Naive B cell (primary cell): ENCODE results near the gene TNFAIP8L1. TPM values are rescaled to one million over a fixed set of nuclear protein-coding genes. Genes with fewer than 3 reads are reported as not detected.
"Not testable (repeated sequence)": the region's sequence is repeated elsewhere in the genome, so short reads cannot be mapped to it uniquely, and the experiment has no call there.

Source experiments
- ATAC-seq, 2 donors: fragments of 150-1000 bp; cut with Tn5 transposase; 2 replicates each; pipeline ENCODE4 v1.10.0; 2021; ENCODE audit warnings: low read depth in 2 of 2, mild to moderate bottlenecking in 2 of 2, moderate library complexity in 2 of 2
- DNase-seq: peaks from one replicate; pipeline ENCODE4 v3.0.0; 2022
- H3K27ac Mint-ChIP-seq, 6 donors: one replicate each; pipeline ENCODE4 v1.8.0; 2020 to 2022; ENCODE audit warnings: mild to moderate bottlenecking in 6 of 6, mixed read lengths in 6 of 6, moderate library complexity in 5 of 6, inconsistent platforms in 2 of 6
- H3K27me3 Mint-ChIP-seq, 3 donors: one replicate each; pipeline ENCODE4 v1.8.0; 2021 to 2022; ENCODE audit warnings: mixed read lengths in 3 of 3, mild to moderate bottlenecking in 1 of 3
- H3K36me3 Mint-ChIP-seq, 2 donors: one replicate each; pipeline ENCODE4 v1.8.0; 2020 to 2022; ENCODE audit warnings: mixed read lengths in 2 of 2, inconsistent platforms in 1 of 2, mild to moderate bottlenecking in 1 of 2
- H3K4me1 Mint-ChIP-seq, 3 donors: one replicate each; pipeline ENCODE4 v1.8.0; 2020 to 2022; ENCODE audit warnings: mixed read lengths in 3 of 3, inconsistent platforms in 1 of 3, mild to moderate bottlenecking in 1 of 3, moderate library complexity in 1 of 3
- H3K4me3 Mint-ChIP-seq, 8 donors: one replicate each; pipeline ENCODE4 v1.8.0; 2020 to 2022; ENCODE audit warnings: mild to moderate bottlenecking in 8 of 8, mixed read lengths in 8 of 8, moderate library complexity in 8 of 8, inconsistent platforms in 2 of 8
- H3K9me3 Mint-ChIP-seq, 7 donors: one replicate each; pipeline ENCODE4 v1.8.0; 2020 to 2022; ENCODE audit warnings: mixed read lengths in 7 of 7, mild to moderate bottlenecking in 5 of 7, inconsistent platforms in 2 of 7, moderate library complexity in 1 of 7
- polyA plus RNA-seq, 6 donors: library from polyadenylated mRNA; unstranded; fragments of 300-500 nt; fragmentation: Illumina TruSeq; gene quantifications; one replicate each; pipeline ENCODE4 v1.2.3, GENCODE V29; 2021; ENCODE audit warnings: low read depth in 6 of 6

Gene TNFAIP8L1
- polyA plus RNA-seq, 6 donors from 2014 or later, result 4.7 to 14.2 (median 8.0) TPM

DNA sequence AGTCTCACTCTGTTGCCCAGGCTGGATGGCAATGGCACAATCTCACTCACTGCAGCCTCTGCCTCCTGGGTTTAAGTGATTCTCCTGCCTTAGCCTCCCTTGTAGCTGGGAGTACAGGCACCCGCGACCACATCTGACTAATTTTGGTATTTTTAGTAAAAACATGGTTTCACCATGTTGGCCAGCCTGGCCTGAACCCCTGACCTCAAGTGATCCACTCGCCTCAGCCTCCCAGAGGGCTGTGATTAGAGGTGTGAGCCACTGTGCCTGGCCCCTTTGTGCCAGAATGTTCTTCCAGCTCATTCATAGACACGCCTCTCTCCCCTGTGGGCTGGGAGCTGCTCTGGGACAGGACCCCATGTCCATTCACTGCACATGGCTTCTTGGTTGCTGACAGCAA lies 21.7 kb downstream of the TNFAIP8L1 start:
- H3K27ac Mint-ChIP-seq, result peak overlapping the region in 3 of 6 donors; percentile 43 to 80 (median 64)
- peaks cover 2 to 12% (median 6%) of the 10 kb centered on the region in 3 donors for H3K4me1 Mint-ChIP-seq
- no peak for DNase-seq
- no peaks in the 10 kb centered on the region for H3K27me3 Mint-ChIP-seq
- H3K9me3 Mint-ChIP-seq, result no peaks in the 10 kb centered on the region
- no peak for ATAC-seq
- H3K36me3 Mint-ChIP-seq, result peaks cover 4 to 7% of the 10 kb centered on the region in 2 donors
- H3K4me3 Mint-ChIP-seq, result no peak overlapping the region

DNA sequence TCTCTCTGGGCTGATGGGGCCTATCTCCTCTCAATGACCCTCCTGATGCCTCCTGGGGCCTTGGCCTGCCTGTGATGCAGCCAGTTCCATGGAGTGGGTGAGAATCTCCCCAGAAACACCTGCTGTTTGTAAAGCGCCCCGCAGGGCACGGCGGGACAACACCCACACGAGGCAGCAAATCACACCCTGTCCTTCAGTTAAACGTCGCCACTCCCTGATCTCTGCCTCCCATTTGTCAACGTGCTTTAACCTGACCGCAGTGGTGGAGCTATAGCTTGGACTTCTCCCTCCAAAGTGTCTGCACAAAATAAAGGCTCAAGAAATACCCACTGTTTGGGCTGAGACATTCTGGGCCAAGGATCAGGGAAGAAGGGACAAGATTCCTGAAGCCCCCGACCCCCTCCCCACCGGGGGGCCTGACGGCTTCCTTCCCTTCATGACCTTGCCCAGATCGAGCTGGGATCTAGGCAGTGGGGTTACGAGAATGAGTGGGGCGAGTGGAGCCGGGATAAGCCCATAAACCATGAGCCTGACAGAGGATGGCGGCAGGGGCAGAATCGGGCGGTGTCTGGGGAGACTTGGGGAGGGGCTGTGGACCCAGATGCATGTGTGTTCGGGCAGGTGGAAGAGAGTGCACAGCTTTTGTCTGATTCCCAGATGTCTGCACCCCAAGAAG lies 22.8 kb downstream of the TNFAIP8L1 start:
- Mint-ChIP-seq H3K4me3 (no peak overlapping the region), H3K4me1 (peaks cover 4 to 12% (median 6%) of the 10 kb centered on the region in 3 donors), H3K27me3 (no peaks in the 10 kb centered on the region), H3K36me3 (peaks cover 4 to 7% of the 10 kb centered on the region in 2 donors), H3K27ac (peak overlapping the region in 2 of 6 donors; percentile 41 to 43), H3K9me3 (no peaks in the 10 kb centered on the region)
- no peak for DNase-seq
- ATAC-seq, result no peak

DNA sequence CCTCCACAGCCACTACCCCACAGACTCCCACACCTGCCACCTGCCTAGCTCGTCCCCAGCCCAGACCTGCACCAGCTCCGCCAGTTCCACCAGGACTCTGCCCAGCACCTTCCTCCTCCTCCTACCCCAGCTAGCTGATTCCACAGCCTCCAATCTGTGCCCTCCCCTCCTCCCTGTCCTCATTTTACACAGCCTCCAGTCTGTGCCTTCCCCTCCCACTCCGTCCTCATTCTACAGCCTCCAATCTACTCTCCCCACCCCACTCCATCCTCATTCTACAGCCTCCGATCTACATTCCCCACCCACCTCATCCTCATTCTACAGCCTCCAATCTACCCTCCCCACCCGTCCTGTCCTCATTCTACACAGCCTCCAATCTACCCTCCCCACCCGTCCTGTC lies 23.5 kb downstream of the TNFAIP8L1 start:
- Mint-ChIP-seq H3K4me3 (no peak overlapping the region), H3K27ac (peak overlapping the region in 1 of 6 donors; percentile 41), H3K36me3 (peaks cover 4 to 7% of the 10 kb centered on the region in 2 donors), H3K27me3 (no peaks in the 10 kb centered on the region), H3K4me1 (peaks cover 6 to 12% (median 8%) of the 10 kb centered on the region in 3 donors), H3K9me3 (no peaks in the 10 kb centered on the region)
- DNase-seq (no peak), ATAC-seq (no peak)

DNA sequence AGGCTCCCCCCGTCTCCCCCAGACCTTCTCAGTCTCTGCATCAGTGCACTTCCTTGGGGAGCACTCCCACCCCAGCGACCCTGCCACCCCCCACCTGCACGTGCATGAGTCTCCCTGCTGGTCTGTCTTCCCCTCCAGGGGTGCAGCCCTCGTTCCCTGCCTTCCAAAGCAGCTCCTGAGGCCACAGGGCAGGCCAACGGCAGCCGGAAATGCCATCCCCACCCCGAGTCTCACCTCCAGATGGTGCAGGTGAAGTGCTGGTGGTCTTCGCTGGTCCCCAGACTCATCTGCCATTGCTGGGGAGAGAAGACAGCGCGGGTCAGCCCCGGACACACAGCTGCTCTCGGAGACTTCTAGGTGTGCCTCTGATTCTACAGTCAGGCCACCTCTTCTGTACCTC lies 25.3 kb downstream of the TNFAIP8L1 start:
- H3K27me3 Mint-ChIP-seq, result no peaks in the 10 kb centered on the region
- H3K9me3 Mint-ChIP-seq, result no peaks in the 10 kb centered on the region
- ATAC-seq (no peak), DNase-seq (no peak)
- no peak overlapping the region for H3K4me3 Mint-ChIP-seq
- H3K4me1 Mint-ChIP-seq, result peaks cover 9 to 26% (median 25%) of the 10 kb centered on the region in 3 donors
- no peak overlapping the region for H3K27ac Mint-ChIP-seq
- H3K36me3 Mint-ChIP-seq, result peaks cover 3 to 4% of the 10 kb centered on the region in 2 donors

DNA sequence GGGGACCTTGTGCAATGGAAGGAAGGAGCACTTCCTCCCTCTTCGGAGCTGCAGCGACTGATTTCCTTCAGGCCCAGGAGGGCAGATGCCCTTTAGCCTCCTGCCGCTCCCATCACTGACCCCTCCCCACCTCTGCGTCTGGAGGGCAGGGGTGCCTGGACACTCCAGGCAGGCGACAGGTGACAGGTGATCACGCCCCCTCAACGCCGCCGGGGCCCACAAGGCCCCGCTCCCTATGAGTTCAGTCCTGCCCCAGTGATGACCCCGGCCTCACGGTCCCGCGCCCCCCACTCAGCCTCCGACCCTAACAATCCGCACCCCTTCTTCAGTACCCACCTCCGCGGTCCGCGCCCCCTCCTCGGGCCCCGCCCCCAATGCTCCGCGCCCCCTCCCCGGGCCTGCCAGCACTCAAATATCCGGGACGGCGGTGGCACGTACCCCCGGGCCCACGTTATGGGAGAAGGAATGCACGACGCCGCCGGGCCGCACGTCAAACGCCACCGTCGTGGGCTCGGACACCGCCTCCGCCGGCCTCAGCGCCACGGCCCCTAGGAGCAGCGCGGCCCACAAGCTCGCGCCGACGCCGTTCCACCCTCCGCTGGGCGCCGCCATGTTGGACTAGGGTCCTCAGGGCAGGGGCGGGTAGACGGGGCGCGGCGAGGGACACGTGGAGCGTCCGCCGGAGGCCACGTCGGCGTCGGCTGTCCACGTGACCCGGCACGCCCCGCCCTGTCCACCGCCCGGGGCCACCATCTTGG lies 30.6 kb downstream of the TNFAIP8L1 start, which contains the start of gene MYDGF:
MYDGF (minus strand) TSS at position 620 of the 758 bp plus-strand sequence; CDS start at position 612, 8 bp downstream.
- peak; percentile 98 to 99 for ATAC-seq
- Mint-ChIP-seq H3K9me3 (no peaks in the 10 kb centered on the region), H3K27ac (peak within 1 kb of the TSS; percentile 28 to 91 (median 82)), H3K36me3 (no peaks in the 10 kb centered on the region), H3K27me3 (no peaks in the 10 kb centered on the region), H3K4me1 (peaks cover 7 to 27% (median 21%) of the 10 kb centered on the region in 3 donors), H3K4me3 (peak within 1 kb of the TSS; percentile 84 to 96 (median 89))
- peak; percentile 89 for DNase-seq

DNA sequence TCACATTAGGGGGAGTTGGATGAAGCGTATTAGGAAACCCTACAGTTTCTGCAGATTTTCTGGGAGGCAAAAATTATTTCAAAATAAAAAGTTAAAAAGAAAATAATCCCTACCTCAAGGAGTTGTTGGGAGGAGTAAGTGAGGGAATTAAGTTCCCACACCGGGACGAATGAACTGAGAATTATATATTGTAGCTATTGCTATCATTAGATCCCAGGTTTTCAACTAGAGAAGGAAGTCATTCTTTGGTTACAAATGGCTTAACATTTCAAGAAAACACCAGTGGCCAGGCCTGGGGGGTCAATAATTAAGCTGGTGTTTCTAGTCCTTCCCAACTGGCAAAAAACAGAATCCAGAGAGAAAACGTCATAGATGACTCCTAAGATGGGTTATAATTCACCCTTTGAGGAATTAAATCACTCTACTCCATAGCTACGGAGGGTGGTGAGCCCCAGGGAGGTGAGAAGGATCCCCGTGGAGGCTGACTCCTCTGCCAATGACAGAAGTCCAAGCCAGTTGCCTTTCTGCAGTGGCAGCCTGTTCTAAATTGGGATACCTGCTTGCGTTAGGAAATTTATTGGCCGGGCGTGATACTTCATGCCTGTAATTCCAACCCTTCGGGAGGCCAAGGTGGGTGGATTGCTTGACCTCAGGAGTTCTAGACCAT lies 32.0 kb downstream of the TNFAIP8L1 start:
- H3K9me3 Mint-ChIP-seq, result no peaks in the 10 kb centered on the region
- no peaks in the 10 kb centered on the region for H3K36me3 Mint-ChIP-seq
- ATAC-seq (no peak), DNase-seq (no peak)
- H3K27ac Mint-ChIP-seq, result peak overlapping the region in 1 of 6 donors; percentile 90
- H3K4me3 Mint-ChIP-seq, result peak overlapping the region in 7 of 8 donors; percentile 30 to 89 (median 69)
- H3K27me3 Mint-ChIP-seq, result no peaks in the 10 kb centered on the region
- H3K4me1 Mint-ChIP-seq, result peaks cover 7 to 25% (median 19%) of the 10 kb centered on the region in 3 donors

DNA sequence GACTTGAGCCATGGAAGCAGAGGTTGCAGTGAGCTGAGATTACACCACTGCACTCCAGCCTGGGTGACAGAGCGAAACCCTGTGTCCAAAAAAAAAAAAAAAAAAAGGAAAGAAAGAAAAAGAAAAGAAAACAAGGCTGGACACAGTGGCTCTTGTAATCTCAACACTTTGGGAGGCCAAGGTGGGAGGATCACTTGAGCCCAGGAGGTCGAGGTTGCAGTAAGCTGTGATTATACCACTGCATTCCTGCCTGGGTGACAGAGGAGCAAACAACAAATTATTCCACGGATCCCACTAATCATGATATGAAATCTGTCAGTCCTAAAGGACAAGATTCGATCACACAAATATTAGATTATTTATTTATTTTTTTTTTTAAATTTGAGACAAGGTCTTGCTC lies 33.9 kb downstream of the TNFAIP8L1 start:
- Mint-ChIP-seq H3K4me1 (peaks cover 6 to 18% (median 16%) of the 10 kb centered on the region in 3 donors), H3K36me3 (no peaks in the 10 kb centered on the region), H3K27ac (peak overlapping the region in 3 of 6 donors; percentile 31 to 87 (median 81)), H3K27me3 (no peaks in the 10 kb centered on the region), H3K4me3 (no peak overlapping the region), H3K9me3 (no peaks in the 10 kb centered on the region)
- DNase-seq (no peak), ATAC-seq (no peak)

DNA sequence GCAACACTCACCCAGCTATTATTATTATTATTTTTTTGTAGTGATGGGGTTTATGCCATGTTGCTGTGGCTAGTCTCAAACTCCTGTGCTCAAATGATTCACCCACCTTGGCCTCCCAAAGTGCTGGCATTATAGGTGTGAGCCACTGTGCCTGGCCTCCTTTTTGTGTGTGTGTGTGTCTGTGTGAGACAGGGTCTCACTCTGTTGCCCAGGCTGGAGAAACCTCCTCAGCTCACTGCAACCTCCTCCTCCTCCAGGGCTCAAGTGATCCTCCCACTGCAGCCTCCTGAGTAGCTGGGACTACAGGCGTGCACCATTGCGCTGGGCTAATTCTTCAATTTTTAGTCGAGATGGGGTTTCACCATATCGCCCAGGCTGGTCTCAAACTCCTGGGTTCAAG lies 34.4 kb downstream of the TNFAIP8L1 start:
- H3K9me3 Mint-ChIP-seq, result no peaks in the 10 kb centered on the region
- peak overlapping the region in 3 of 6 donors; percentile 49 to 70 (median 57) for H3K27ac Mint-ChIP-seq
- H3K36me3 Mint-ChIP-seq, result no peaks in the 10 kb centered on the region
- peaks cover 3 to 14% (median 11%) of the 10 kb centered on the region in 3 donors for H3K4me1 Mint-ChIP-seq
- DNase-seq (no peak), ATAC-seq (no peak)
- no peaks in the 10 kb centered on the region for H3K27me3 Mint-ChIP-seq
- no peak overlapping the region for H3K4me3 Mint-ChIP-seq

DNA sequence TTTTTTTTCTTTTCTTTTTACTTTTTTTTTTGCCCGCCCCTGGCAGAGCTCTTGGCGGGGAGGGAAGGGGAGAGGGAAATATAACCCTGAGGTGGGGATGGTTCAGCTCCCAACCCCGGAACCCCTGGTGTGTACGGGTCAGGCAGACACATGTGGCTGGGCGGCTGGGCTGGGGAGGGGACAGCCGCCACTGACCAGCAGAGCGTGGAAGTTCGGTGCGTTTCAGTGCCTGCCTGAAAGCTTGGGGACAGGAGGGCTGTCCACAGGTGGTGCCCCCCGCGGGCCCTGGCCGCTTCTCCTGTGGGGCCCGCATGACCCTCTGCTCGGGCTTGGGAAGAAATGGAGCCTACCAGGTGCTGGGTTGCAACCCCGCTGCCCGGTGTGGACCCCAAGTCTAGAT lies 36.0 kb downstream of the TNFAIP8L1 start:
- Mint-ChIP-seq H3K4me3 (no peak overlapping the region), H3K27me3 (no peaks in the 10 kb centered on the region), H3K36me3 (no peaks in the 10 kb centered on the region), H3K27ac (no peak overlapping the region), H3K9me3 (no peaks in the 10 kb centered on the region), H3K4me1 (peaks cover 0 to 3% (median 2%) of the 10 kb centered on the region in 3 donors)
- ATAC-seq, result no peak
- DNase-seq, result no peak

DNA sequence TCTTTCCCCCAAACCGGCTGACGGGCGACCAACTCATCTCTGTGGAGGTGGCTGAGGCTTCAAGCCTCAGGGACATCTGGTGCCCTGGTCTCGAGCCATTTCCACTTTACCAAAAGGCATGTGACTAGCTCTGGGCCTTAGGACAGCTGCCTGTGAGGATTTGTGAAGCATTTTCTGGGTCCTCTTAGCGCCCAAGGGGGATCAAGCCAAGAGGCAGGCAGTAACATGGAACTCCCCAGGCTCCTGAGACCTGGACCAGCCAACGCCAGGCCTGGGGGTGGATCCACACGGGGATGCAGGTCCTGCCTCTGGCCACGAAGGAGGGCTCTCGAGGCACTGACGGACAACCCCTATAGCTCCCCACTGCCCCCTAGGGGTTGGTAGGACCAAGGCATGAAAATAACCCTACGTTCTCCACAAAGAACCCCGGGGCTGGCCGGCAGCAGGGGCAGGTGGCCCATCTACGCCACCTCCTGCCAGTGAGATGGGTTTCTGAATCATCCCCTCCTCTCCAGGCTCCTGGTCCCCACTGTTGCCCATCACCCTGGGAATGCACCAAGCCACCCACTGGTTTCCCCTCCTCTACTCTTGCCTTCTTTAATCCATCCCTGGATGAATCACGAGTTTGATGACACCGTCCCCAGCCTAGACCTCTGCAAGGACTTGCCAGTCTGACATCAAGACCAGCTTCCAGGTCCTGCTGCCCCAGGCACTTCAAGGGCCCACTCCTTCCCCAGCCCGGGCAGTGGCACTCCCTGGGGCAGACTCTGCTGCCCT lies 37.8 kb downstream of the TNFAIP8L1 start:
- Mint-ChIP-seq H3K9me3 (no peaks in the 10 kb centered on the region), H3K4me3 (no peak overlapping the region), H3K27me3 (no peaks in the 10 kb centered on the region), H3K4me1 (no peaks in the 10 kb centered on the region), H3K27ac (peak overlapping the region in 1 of 6 donors; percentile 60), H3K36me3 (no peaks in the 10 kb centered on the region)
- DNase-seq (no peak), ATAC-seq (no peak)

DNA sequence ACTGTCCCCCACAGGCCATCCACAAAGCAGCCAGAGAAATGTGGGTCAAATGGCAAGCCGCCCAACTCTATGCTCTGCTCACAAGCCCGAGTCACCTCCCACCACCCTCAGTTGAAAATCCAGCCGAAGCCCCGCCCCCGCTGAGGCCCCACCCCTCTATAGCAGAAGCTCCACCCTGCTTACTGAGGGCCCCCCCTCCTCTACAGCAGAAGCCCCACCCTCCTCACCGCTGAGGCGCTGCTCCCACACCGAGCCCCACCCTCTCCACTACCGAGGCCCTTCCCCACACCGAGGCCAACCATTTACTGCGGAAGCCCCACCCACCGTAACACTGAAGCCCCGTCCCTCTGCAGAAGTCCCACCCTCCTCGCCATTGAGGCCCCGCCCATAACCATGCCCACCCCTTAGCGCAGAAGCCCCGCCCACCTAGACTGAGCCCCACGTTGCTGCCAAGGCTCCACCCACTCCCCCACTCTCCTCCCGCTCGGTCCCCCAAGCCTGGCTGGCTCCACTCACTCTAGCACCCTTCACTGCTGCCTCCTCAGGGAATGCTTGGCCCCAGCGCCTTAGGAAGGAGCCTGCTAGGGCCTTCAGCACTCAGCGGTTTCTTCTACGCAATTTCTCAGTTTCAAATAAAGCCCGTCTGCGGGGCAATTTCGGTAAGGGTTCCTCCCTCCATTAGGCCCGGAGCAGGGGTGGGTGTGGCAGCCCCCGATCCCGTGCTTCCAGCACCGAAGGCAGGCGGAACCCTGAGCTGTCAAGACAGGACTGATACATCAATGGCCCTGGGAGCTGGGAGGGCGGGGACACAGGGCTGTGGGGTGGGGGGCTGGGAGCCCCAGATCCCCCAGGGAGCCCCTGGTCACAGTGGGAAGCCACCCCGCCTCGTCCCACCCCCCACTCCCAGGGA lies 39.8 kb downstream of the TNFAIP8L1 start:
- H3K36me3 Mint-ChIP-seq, result no peaks in the 10 kb centered on the region
- H3K27ac Mint-ChIP-seq, result no peak overlapping the region
- H3K27me3 Mint-ChIP-seq, result no peaks in the 10 kb centered on the region
- no peak for DNase-seq
- peak in 1 of 2 donors; percentile 34 for ATAC-seq
- H3K9me3 Mint-ChIP-seq, result no peaks in the 10 kb centered on the region
- H3K4me1 Mint-ChIP-seq, result peaks cover 0 to 6% (median 0%) of the 10 kb centered on the region in 3 donors
- H3K4me3 Mint-ChIP-seq, result no peak overlapping the region

DNA sequence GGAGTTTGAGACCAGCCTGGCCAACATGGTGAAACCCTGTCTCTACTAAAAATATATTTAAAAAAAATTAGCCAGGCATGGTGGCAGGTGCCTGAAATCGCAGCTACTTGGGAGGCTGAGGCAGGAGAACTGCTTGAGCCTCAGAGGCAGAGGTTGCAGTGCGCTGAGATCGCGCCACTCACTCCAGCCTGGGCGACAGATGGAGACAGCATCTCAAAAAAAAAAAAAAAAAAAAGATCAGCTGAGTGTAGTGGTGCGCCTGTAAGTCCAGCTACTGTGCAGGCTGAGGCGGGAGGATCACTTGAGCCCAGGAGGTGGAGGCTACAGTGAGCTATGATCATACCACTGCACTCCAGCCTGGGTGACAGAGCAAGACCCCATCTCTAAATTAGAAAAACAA lies 40.7 kb downstream of the TNFAIP8L1 start:
- not testable (repeated sequence) for H3K4me1 Mint-ChIP-seq, H3K9me3 Mint-ChIP-seq, H3K36me3 Mint-ChIP-seq, DNase-seq, H3K27me3 Mint-ChIP-seq, H3K4me3 Mint-ChIP-seq, ATAC-seq
- peak overlapping the region in 1 of 6 donors; percentile 22 for H3K27ac Mint-ChIP-seq
